HepG2 (cell line): Measurements from ENCODE around the gene PPP1R12C. TPM values are rescaled to one million over a fixed set of nuclear protein-coding genes. Genes with fewer than 3 reads are reported as not detected.

Source experiments
- FOXC1 ChIP-seq: sonication (generic); formaldehyde crosslinking; IDR thresholded peaks from 2 replicates; pipeline ENCODE4 v1.8.0; 2022; ENCODE audit warnings: mild to moderate bottlenecking, missing genetic modification reagents, borderline replicate concordance
- FOXK2 ChIP-seq: fragments of 450-650 bp; IDR thresholded peaks from 2 replicates; pipeline ENCODE4 v1.6.1; 2016
- GTF2F1 ChIP-seq: fragments of 150-350 bp; IDR thresholded peaks from 2 replicates; pipeline ENCODE4 v1.6.1; 2014; ENCODE audit warnings: low read length
- MED13 ChIP-seq: sonication (generic); formaldehyde crosslinking; IDR thresholded peaks from 2 replicates; pipeline ENCODE4 v1.5.0; 2020; ENCODE audit warnings: missing genetic modification reagents
- MED8 ChIP-seq: sonication (generic); formaldehyde crosslinking; IDR thresholded peaks from 2 replicates; pipeline ENCODE4 v1.8.1; 2023; ENCODE audit warnings: mild to moderate bottlenecking, missing genetic modification reagents; ENCODE audit not compliant: insufficient replicate concordance
- NCOA2 ChIP-seq: sonication (generic); formaldehyde crosslinking; IDR thresholded peaks from 2 replicates; pipeline ENCODE4 v1.8.0; 2022; ENCODE audit warnings: inconsistent platforms
- NCOR1 ChIP-seq: fragments of 200-600 bp; sonication (generic); IDR thresholded peaks from 2 replicates; pipeline ENCODE4 v1.7.0; 2017; ENCODE audit warnings: antibody characterized with exemption, low read length, borderline replicate concordance
- NR1H2 ChIP-seq: sonication (generic); formaldehyde crosslinking; IDR thresholded peaks from 2 replicates; pipeline ENCODE4 v1.8.1; 2022; ENCODE audit warnings: low read depth, missing genetic modification reagents, borderline replicate concordance
- REPIN1 ChIP-seq: sonication (generic); formaldehyde crosslinking; IDR thresholded peaks from 2 replicates; pipeline ENCODE4 v1.8.0; 2022; ENCODE audit warnings: missing genetic modification reagents, low read depth, mild to moderate bottlenecking, borderline replicate concordance
- SALL1 ChIP-seq: sonication (generic); formaldehyde crosslinking; IDR thresholded peaks from 2 replicates; pipeline ENCODE4 v1.8.0; 2022; ENCODE audit warnings: mild to moderate bottlenecking, missing genetic modification reagents
- ZBTB1 ChIP-seq: sonication (generic); formaldehyde crosslinking; IDR thresholded peaks from 2 replicates; pipeline ENCODE4 v1.4.0; 2020; ENCODE audit warnings: missing genetic modification reagents, borderline replicate concordance
- ZBTB7A ChIP-seq: sonication (generic); formaldehyde crosslinking; IDR thresholded peaks from 2 replicates; pipeline ENCODE4 v1.8.0; 2022; ENCODE audit warnings: mild to moderate bottlenecking, missing genetic modification reagents
- ZEB1 ChIP-seq: IDR thresholded peaks from 2 replicates; pipeline ENCODE4 v1.6.1; 2012; ENCODE audit warnings: mild to moderate bottlenecking, low read depth, inconsistent platforms; ENCODE audit not compliant: insufficient replicate concordance
- ZKSCAN8 ChIP-seq: IDR thresholded peaks from 2 replicates; pipeline ENCODE4 v1.6.1; 2016; ENCODE audit warnings: borderline replicate concordance, missing genetic modification reagents, missing compliant biosample characterization
- ZNF10 ChIP-seq: sonication (generic); formaldehyde crosslinking; IDR thresholded peaks from 2 replicates; pipeline ENCODE4 v1.4.0; 2020; ENCODE audit warnings: mild to moderate bottlenecking, low read depth, missing genetic modification reagents, borderline replicate concordance
- ZNF205 ChIP-seq: IDR thresholded peaks from 2 replicates; pipeline ENCODE4 v1.6.1; 2018; ENCODE audit warnings: missing biosample characterization, missing genetic modification reagents
- ZNF280D ChIP-seq: sonication (generic); formaldehyde crosslinking; IDR thresholded peaks from 2 replicates; pipeline ENCODE4 v1.5.1; 2020; ENCODE audit warnings: mild to moderate bottlenecking, missing genetic modification reagents
- ZNF589 ChIP-seq: sonication (generic); formaldehyde crosslinking; conservative IDR thresholded peaks from 2 replicates; pipeline ENCODE4 v1.8.0; 2022; ENCODE audit warnings: mild to moderate bottlenecking, moderate library complexity, missing genetic modification reagents
- polyA plus RNA-seq, 8 experiments: library from polyadenylated mRNA; depleted of rRNA in 3 of 8; stranded (reverse) in 7 of 8; unstranded in 1 of 8; fragments of >200 nt; fragmentation: Illumina TruSeq in 4 of 8; extraction: Trizol in 4 of 8; gene quantifications; 2 replicates each; pipeline versions ENCODE4 v1.2.1 to v1.2.3, GENCODE V29; 2011 to 2016; ENCODE audit warnings: low read depth in 4 of 8, missing spikeins in 1 of 8, mixed read lengths in 1 of 8; ENCODE audit not compliant: insufficient read depth in 1 of 8
- total RNA-seq, 5 experiments: library from RNA; depleted of rRNA; stranded (reverse); fragments of >200 nt; fragmentation: Illumina TruSeq; extraction: Trizol; gene quantifications; 2 replicates each; pipeline ENCODE4 v1.2.3, GENCODE V29; 2016; ENCODE audit warnings: low read depth in 1 of 5
- TF ChIP-seq, protein P1 (sequence below): sonication (generic); formaldehyde crosslinking; IDR thresholded peaks from 2 replicates; pipeline ENCODE4 v1.4.0; 2020; ENCODE audit warnings: missing genetic modification reagents, mild to moderate bottlenecking, borderline replicate concordance
- TF ChIP-seq, protein P2 (sequence below), 2 experiments: fragments of 450-650 bp in 1 of 2; sonication (generic) in 1 of 2; formaldehyde crosslinking; IDR thresholded peaks; 2 replicates each; pipeline versions ENCODE4 v1.5.0 to v1.8.0; 2020 to 2022; ENCODE audit warnings: mild to moderate bottlenecking in 1 of 2, missing genetic modification reagents in 1 of 2
- TF ChIP-seq, protein P3 (sequence below): sonication (generic); formaldehyde crosslinking; IDR thresholded peaks from 2 replicates; pipeline ENCODE4 v1.5.1; 2020; ENCODE audit warnings: missing genetic modification reagents, mild to moderate bottlenecking, borderline replicate concordance

Gene PPP1R12C
- total and polyA plus RNA-seq, 2 of the 13 experiments (the other 11 are each of a cell fraction or from before 2014, with no cell fraction given) = 29.7 to 30.3 TPM

GRCh38 chr19:55160128-55160985 lies 42.9 kb upstream of the PPP1R12C start (continued):
- no peak for TF ChIP-seq NR1H2 (CRISPR knock-in tag)
- no peak for TF ChIP-seq ZNF10 (CRISPR knock-in tag)
- TF ChIP-seq ZNF205 (CRISPR knock-in tag) = no peak
- TF ChIP-seq ZEB1 = peak; percentile 32
- TF ChIP-seq, protein P1, sequence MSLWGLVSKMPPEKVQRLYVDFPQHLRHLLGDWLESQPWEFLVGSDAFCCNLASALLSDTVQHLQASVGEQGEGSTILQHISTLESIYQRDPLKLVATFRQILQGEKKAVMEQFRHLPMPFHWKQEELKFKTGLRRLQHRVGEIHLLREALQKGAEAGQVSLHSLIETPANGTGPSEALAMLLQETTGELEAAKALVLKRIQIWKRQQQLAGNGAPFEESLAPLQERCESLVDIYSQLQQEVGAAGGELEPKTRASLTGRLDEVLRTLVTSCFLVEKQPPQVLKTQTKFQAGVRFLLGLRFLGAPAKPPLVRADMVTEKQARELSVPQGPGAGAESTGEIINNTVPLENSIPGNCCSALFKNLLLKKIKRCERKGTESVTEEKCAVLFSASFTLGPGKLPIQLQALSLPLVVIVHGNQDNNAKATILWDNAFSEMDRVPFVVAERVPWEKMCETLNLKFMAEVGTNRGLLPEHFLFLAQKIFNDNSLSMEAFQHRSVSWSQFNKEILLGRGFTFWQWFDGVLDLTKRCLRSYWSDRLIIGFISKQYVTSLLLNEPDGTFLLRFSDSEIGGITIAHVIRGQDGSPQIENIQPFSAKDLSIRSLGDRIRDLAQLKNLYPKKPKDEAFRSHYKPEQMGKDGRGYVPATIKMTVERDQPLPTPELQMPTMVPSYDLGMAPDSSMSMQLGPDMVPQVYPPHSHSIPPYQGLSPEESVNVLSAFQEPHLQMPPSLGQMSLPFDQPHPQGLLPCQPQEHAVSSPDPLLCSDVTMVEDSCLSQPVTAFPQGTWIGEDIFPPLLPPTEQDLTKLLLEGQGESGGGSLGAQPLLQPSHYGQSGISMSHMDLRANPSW (CRISPR knock-in tag) = no peak
- TF ChIP-seq, protein P2, sequence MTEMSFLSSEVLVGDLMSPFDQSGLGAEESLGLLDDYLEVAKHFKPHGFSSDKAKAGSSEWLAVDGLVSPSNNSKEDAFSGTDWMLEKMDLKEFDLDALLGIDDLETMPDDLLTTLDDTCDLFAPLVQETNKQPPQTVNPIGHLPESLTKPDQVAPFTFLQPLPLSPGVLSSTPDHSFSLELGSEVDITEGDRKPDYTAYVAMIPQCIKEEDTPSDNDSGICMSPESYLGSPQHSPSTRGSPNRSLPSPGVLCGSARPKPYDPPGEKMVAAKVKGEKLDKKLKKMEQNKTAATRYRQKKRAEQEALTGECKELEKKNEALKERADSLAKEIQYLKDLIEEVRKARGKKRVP (CRISPR knock-in tag; IDR thresholded peaks at IDR 0.05) = no peak
- TF ChIP-seq FOXC1 = no peak
- TF ChIP-seq ZNF589 (CRISPR knock-in tag) = no peak
- TF ChIP-seq NCOA2 (CRISPR knock-in tag) = no peak; the same call in 1 of the 2 replicates
- TF ChIP-seq ZKSCAN8 = no peak
- no peak for TF ChIP-seq FOXK2
- TF ChIP-seq, protein P3, sequence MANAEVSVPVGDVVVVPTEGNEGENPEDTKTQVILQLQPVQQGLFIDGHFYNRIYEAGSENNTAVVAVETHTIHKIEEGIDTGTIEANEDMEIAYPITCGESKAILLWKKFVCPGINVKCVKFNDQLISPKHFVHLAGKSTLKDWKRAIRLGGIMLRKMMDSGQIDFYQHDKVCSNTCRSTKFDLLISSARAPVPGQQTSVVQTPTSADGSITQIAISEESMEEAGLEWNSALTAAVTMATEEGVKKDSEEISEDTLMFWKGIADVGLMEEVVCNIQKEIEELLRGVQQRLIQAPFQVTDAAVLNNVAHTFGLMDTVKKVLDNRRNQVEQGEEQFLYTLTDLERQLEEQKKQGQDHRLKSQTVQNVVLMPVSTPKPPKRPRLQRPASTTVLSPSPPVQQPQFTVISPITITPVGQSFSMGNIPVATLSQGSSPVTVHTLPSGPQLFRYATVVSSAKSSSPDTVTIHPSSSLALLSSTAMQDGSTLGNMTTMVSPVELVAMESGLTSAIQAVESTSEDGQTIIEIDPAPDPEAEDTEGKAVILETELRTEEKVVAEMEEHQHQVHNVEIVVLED (CRISPR knock-in tag) = no peak
- no peak for TF ChIP-seq GTF2F1
- TF ChIP-seq ZNF280D (CRISPR knock-in tag) = 0 out of 2 replicates have a peak, but pooled peaks have one; percentile 47
- TF ChIP-seq ZBTB1 (CRISPR knock-in tag) = no peak
- TF ChIP-seq NCOR1 = no peak
- no peak for TF ChIP-seq MED8 (CRISPR knock-in tag)
- TF ChIP-seq ZBTB7A (CRISPR knock-in tag) = no peak
- TF ChIP-seq REPIN1 (CRISPR knock-in tag) = no peak
- TF ChIP-seq MED13 (CRISPR knock-in tag) = no peak
- peak; percentile 39 for TF ChIP-seq SALL1 (CRISPR knock-in tag)
